IPS-15b (cell line): Measurements from ENCODE around the gene PPP5C.
A peak's percentile ranks its signal among the peaks of the same experiment; 100 is the strongest.

Experiments
- H3K27me3 ChIP-seq: one replicate; pipeline ENCODE4 v1.6.1; 2013; ENCODE audit warnings: low read length; ENCODE audit not compliant: control insufficient read depth, insufficient read depth
- H3K36me3 ChIP-seq: one replicate; pipeline ENCODE4 v1.6.1; 2013; ENCODE audit warnings: low read length; ENCODE audit not compliant: control insufficient read depth, insufficient read depth
- H3K4me1 ChIP-seq: one replicate; pipeline ENCODE4 v1.6.1; 2013; ENCODE audit warnings: mild to moderate bottlenecking, low read length; ENCODE audit not compliant: control insufficient read depth, insufficient read depth
- H3K4me3 ChIP-seq: one replicate; pipeline ENCODE4 v1.5.1; 2013; ENCODE audit warnings: low read depth, low read length
- H3K9ac ChIP-seq: one replicate; pipeline ENCODE4 v1.6.1; 2013; ENCODE audit warnings: low read depth, mild to moderate bottlenecking, low read length
- H3K9me3 ChIP-seq: one replicate; pipeline ENCODE4 v1.6.1; 2013; ENCODE audit warnings: mild to moderate bottlenecking, low read length; ENCODE audit not compliant: control insufficient read depth, insufficient read depth

PPP5C gene, protein sequence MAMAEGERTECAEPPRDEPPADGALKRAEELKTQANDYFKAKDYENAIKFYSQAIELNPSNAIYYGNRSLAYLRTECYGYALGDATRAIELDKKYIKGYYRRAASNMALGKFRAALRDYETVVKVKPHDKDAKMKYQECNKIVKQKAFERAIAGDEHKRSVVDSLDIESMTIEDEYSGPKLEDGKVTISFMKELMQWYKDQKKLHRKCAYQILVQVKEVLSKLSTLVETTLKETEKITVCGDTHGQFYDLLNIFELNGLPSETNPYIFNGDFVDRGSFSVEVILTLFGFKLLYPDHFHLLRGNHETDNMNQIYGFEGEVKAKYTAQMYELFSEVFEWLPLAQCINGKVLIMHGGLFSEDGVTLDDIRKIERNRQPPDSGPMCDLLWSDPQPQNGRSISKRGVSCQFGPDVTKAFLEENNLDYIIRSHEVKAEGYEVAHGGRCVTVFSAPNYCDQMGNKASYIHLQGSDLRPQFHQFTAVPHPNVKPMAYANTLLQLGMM

DNA sequence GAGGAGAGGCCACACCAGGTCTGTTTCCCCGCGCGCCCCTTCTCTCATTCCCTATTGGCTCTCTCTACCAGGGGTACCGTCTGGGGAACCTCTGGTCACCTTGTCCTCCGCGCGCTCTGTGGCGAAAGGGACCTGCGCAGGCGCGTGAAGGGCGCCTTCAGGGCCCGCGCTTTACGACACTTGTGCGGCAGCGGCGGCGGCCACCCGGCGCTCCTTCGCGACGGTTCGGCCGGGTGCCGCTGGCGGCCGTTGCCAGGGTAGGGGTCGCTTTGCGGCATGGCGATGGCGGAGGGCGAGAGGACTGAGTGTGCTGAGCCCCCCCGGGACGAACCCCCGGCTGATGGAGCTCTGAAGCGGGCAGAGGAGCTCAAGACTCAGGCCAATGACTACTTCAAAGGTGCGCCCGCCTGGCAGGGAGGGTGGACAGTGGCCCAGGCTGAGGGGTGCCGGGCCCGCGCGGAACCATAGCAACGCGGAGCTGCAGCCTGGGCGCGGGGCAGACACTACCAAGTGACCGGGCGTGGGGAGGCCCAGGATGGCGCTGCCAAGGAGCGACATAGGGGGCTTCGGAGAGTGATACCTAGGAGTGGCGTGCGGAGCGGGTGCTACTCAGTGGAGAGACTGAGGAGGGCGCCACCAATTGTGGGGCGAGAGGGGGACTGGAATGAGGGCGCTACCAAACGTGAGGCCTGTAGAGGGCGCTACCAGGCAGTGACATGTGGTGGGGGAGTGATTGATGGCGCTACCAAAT lies at the start of gene PPP5C:
Gene PPP5C (plus strand): TSS at position 267 of the 751 bp plus-strand sequence. CDS start 10 bp downstream, at position 277.
- H3K36me3 ChIP-seq, result peaks cover under 1% of the 10 kb centered on the region
- no peaks in the 10 kb centered on the region for H3K27me3 ChIP-seq
- H3K4me3 ChIP-seq, result peak within 1 kb of the TSS; percentile 81
- no peaks in the 10 kb centered on the region for H3K9me3 ChIP-seq
- peak within 1 kb of the TSS; percentile 92 for H3K9ac ChIP-seq
- peaks cover 2% of the 10 kb centered on the region for H3K4me1 ChIP-seq

DNA sequence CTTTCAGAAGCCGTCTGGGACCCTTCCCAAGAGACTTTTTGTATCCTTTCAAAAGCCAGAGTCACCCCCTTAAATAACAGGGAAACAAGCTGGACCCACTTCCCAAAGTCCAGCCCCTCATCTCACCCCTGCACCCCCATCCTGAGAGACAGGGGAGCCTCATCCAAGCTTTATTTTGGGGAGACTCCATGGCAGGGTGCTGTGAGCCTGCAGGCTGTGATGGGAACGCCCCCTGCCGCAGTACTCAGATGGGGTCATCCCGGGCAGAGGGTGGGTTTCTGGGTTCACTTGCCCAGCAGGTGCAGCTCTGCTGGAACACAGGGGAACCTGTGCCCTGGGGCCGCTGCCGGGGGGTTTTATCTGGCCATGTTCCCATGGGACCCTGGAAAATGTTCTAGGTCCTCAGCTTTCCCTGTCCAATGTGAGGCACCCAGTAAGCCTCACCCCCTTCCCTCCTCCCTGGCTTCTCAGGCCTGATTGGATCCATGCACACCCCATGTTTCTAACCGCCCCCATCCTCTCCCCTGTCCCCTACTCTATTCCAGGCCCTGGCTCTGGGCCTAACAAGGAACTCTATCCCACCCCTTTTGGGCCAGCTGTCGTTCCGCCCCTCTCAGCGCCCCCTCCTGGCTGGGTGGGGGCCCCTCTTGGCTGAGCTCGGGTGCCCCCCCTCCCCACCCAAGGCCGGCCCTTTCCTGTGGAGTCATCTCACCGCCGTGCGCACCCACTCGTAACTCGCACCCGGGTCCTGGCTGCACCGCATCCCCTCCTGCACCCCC lies 49.0 kb upstream of the PPP5C start:
- Histone ChIP-seq H3K9ac (no peak overlapping the region), H3K4me1 (peaks cover 3% of the 10 kb centered on the region), H3K27me3 (peaks cover 3% of the 10 kb centered on the region), H3K4me3 (peak overlapping the region; percentile 58), H3K36me3 (no peaks in the 10 kb centered on the region), H3K9me3 (no peaks in the 10 kb centered on the region)

DNA sequence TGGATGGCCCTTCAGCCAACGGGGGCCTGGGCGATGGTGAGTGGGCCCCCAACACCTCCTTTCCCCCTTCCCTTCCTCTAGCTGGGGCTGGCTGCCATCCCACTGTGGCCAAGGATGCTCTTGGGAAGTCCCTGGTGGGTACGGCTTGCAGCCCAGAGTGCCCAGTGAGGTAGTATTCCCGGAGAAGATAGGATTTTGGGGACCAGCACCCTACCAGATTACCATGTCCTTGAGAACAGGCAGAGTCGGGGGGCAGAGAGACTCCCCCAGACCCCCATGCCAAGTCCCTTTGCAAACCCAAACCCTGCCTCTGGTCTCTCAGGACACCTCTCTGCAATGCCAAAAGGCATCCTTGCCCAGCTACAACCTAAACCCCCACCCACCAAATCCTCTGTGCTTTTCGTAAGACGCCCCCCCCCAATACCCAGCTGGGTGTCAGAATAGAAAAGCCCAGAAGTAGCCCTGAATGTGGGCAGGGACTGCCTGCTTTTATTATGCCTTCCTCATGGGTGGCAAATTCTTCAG lies 48.3 kb upstream of the PPP5C start:
- H3K27me3 ChIP-seq, result peaks cover 3% of the 10 kb centered on the region
- no peaks in the 10 kb centered on the region for H3K36me3 ChIP-seq
- H3K9ac ChIP-seq, result no peak overlapping the region
- no peak overlapping the region for H3K4me3 ChIP-seq
- no peaks in the 10 kb centered on the region for H3K9me3 ChIP-seq
- H3K4me1 ChIP-seq, result peaks cover 3% of the 10 kb centered on the region

DNA sequence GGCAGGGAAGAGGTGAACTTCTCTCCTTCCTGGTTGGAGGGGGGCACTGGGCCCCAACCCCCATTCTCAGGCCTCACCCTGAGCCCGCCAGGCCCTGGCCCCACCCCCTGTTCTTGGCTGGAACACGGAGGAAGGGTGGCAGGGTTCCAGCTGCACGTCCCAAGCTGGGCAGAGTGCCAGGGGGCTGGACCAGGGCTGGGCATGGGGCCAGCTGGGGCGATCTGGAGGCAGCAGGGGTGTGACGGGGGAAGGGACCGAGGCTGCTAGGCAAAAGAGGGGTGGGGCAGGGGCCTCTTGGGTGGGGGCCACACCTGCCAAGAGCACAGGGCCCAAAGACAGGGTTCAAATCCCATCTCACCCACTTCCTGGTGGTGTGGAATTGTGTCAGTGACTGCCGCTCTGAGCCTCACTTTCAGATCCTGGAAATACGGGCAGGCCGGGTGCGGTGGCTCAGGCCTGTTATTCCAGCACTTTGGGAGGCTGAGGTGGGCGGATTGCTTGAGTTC lies 47.8 kb upstream of the PPP5C start:
- peaks cover 3% of the 10 kb centered on the region for H3K27me3 ChIP-seq
- H3K9ac ChIP-seq, result no peak overlapping the region
- no peaks in the 10 kb centered on the region for H3K9me3 ChIP-seq
- no peak overlapping the region for H3K4me3 ChIP-seq
- H3K36me3 ChIP-seq, result no peaks in the 10 kb centered on the region
- peaks cover 3% of the 10 kb centered on the region for H3K4me1 ChIP-seq

DNA sequence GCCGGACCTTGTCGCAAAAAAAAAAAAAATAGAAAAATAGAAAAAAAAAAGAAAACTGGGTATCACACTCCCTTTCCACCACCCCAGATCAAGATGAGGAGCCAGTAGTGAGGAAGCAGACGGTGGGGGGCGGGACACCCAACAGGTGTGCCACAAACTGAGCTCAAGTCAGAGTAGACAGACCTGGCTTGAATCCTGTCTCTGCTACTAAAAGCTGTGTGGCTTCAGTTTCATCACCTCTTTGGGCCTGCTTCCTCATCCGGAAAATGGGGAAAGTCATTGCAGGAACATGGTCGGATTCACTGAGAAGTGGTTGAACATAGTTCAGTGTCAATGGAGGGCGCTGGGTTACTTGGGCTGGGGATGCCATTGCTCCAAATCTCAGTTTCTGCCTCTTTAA lies 47.2 kb upstream of the PPP5C start:
- no peaks in the 10 kb centered on the region for H3K9me3 ChIP-seq
- no peaks in the 10 kb centered on the region for H3K36me3 ChIP-seq
- peaks cover 3% of the 10 kb centered on the region for H3K27me3 ChIP-seq
- H3K4me3 ChIP-seq, result no peak overlapping the region
- no peak overlapping the region for H3K9ac ChIP-seq
- peaks cover 5% of the 10 kb centered on the region for H3K4me1 ChIP-seq

DNA sequence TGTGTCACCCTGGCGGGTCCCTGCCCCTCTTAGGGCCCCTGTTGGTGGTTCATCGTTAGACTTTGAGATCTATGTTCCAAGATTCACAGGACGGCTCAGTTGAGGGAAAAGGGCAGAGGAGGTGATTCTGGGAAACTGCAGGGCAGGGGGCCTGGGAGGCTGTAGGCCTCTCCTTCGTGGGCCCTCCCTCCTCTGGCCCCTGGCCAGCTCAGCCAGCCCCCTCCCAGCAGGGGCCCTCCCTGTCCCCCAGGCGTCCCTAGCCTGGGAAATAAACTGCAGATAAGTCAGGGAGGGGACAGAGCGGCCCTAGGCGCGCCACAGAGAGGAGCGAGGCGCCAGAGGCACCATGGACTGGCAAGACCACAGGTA lies 43.6 kb upstream of the PPP5C start:
- Histone ChIP-seq H3K27me3 (no peaks in the 10 kb centered on the region), H3K36me3 (peaks cover 11% of the 10 kb centered on the region), H3K9me3 (no peaks in the 10 kb centered on the region), H3K9ac (peak overlapping the region; percentile 73), H3K4me3 (peak overlapping the region; percentile 54), H3K4me1 (peaks cover 5% of the 10 kb centered on the region)

DNA sequence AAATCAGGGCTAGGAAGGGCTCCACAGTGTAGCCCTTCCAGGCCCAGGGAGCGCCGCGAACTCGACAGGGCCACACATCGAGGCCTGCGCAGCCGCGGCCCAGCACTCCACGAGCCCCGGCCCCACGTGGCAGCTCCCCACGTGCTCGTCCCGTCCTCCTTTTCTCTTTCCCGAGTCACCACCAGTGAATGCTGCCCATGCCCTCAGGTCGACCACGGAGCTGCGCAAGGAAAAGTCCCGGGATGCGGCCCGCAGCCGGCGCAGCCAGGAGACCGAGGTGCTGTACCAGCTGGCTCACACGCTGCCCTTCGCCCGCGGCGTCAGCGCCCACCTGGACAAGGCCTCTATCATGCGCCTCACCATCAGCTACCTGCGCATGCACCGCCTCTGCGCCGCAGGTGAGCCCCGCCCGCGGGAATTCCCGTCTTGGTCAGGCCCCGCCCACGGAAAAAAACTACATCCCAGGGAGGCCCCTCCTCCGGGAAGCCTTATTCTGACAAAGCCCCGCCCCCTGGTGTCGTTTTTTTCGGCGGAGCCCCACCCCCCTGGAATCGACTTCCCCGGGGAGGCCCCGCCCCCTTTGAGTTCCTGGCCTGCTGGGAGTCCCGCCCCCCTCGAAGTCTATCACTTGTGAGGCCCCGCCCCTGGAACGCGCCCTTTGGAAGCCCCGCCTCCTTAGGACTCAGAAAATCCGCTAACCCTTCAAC lies 43.0 kb upstream of the PPP5C start:
- H3K4me1 ChIP-seq, result peaks cover 5% of the 10 kb centered on the region
- H3K9me3 ChIP-seq, result no peaks in the 10 kb centered on the region
- no peaks in the 10 kb centered on the region for H3K27me3 ChIP-seq
- peak overlapping the region; percentile 54 for H3K4me3 ChIP-seq
- peaks cover 13% of the 10 kb centered on the region for H3K36me3 ChIP-seq
- H3K9ac ChIP-seq, result peak overlapping the region; percentile 73

DNA sequence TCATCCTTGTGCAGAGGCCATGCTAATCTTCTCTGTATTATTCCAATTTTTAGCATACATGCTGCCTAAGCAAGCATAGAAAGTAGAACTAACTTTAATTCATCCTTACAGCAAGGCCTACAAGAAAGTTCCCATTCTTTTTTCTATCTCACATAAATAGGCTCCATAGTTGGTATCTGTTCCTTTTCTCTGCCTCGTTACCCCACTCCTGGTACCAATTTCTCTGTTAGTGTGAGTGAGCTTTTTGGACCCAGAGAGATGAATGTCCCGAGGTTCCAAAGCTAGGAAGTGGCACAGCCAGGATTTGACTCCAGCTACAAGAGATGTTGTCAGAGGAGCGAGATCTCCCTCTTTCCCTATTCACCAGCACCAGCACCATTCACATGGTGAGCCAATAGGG lies 40.4 kb upstream of the PPP5C start:
- peaks cover 2% of the 10 kb centered on the region for H3K4me1 ChIP-seq
- no peaks in the 10 kb centered on the region for H3K9me3 ChIP-seq
- H3K36me3 ChIP-seq, result peaks cover 20% of the 10 kb centered on the region
- no peaks in the 10 kb centered on the region for H3K27me3 ChIP-seq
- H3K9ac ChIP-seq, result no peak overlapping the region
- no peak overlapping the region for H3K4me3 ChIP-seq

DNA sequence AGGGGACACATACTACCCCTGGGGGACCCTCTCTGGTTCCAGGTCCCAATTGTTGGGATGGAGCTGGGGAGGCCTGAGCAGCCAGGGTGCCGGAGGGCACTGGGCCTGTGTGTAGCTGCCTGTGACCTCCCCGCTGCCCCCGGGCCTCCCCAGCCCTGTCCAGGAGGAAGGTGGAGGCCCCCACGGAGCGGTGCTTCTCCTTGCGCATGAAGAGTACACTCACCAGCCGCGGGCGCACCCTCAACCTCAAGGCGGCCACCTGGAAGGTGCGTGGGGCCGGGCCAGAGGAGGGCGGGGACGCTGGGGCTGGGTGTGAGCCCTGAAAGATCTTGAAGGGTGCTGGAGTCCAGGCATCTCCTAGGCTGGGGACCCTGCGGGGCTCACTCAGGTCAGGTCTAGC lies 38.4 kb upstream of the PPP5C start:
- no peak overlapping the region for H3K9ac ChIP-seq
- H3K4me1 ChIP-seq, result peaks cover 2% of the 10 kb centered on the region
- no peak overlapping the region for H3K4me3 ChIP-seq
- no peaks in the 10 kb centered on the region for H3K9me3 ChIP-seq
- H3K36me3 ChIP-seq, result peaks cover 25% of the 10 kb centered on the region
- H3K27me3 ChIP-seq, result no peaks in the 10 kb centered on the region

DNA sequence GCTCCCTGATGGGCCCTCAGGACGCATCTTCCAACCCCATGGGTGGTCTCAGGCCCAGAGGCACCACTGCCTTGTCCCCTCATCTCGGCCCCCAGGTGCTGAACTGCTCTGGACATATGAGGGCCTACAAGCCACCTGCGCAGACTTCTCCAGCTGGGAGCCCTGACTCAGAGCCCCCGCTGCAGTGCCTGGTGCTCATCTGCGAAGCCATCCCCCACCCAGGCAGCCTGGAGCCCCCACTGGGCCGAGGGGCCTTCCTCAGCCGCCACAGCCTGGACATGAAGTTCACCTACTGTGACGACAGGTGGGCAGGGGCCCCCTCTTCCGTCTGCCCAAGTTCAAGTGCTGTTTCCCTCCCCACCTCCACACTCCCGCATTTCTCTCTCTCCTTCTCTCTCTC lies 37.8 kb upstream of the PPP5C start:
- Histone ChIP-seq H3K4me3 (no peak overlapping the region), H3K9me3 (no peaks in the 10 kb centered on the region), H3K36me3 (peaks cover 25% of the 10 kb centered on the region), H3K27me3 (no peaks in the 10 kb centered on the region), H3K4me1 (peaks cover 2% of the 10 kb centered on the region), H3K9ac (no peak overlapping the region)

DNA sequence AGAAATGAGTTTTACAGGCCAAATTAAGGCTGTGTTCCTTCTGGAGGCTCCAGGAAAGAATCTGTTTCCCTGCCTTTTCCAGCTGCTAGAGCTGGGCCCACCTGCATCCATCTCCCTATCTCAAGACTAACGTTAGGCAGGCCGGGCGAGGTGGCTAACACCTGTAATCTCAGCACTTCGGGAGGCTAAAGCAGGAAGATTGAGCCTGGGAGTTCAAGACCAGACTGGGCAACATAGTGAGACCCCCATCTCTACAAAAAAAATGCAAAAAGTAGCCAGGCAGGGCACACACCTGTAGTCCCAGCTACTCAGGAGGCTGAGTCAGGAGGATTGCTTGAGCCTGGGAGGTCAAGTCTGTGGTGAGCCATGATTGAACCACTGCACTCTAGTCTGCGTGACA lies 35.4 kb upstream of the PPP5C start:
- no peaks in the 10 kb centered on the region for H3K4me1 ChIP-seq
- no peaks in the 10 kb centered on the region for H3K27me3 ChIP-seq
- H3K9ac ChIP-seq, result no peak overlapping the region
- peaks cover 18% of the 10 kb centered on the region for H3K36me3 ChIP-seq
- no peaks in the 10 kb centered on the region for H3K9me3 ChIP-seq
- H3K4me3 ChIP-seq, result no peak overlapping the region
